ENCODE data around the gene SLC34A3. TPM values are rescaled to one million over a fixed set of nuclear protein-coding genes. Genes with fewer than 3 reads are reported as not detected.

The SLC34A3 gene
- total RNA-seq, 4 donors from 2014 or later, result not detected

- Histone ChIP-seq H3K4me1 (peaks cover 36 to 60% (median 52%) of the 10 kb centered on the region in 4 donors), H3K9me3 (no peaks in the 10 kb centered on the region), H3K4me3 (peak overlapping the region in 1 of 4 donors; percentile 98), H3K27ac (peak overlapping the region; percentile 94 to 99 (median 97)), H3K27me3 (no peaks in the 10 kb centered on the region), H3K36me3 (no peaks in the 10 kb centered on the region)
- 74% methylated on average over 9 of the region's 9 CpGs; no CpG with 5 or more reads in 1 of the 2 donors for WGBS, 2 donors (ENCODE audit: low coverage in 1 of 2)
- TF ChIP-seq POLR2AphosphoS5 (IDR thresholded peaks at IDR 0.05) (peak in 1 of 3 donors; percentile 11), CTCF (IDR thresholded peaks at IDR 0.05) (no peak), POLR2A (IDR thresholded peaks at IDR 0.05) (no peak), EP300 (IDR thresholded peaks at IDR 0.05; ENCODE audit: low read depth) (no peak)
- no peak for DNase-seq
- intact Hi-C loops (cut with DNase I; ENCODE audit: low total_unique reads) (no loop called here), in situ Hi-C loops (cut with MboI; ENCODE audit: low pct_ligation_motif_present in 1 of 4, low pct_unique_long_range_greater_than_20kb in 1 of 4, low sequenced_read_pairs in 3 of 4) (no loop called here)
These were observed 40.3 kb upstream of the SLC34A3 start for GRCh38 chr9:137190315-137190856.

- TF ChIP-seq POLR2AphosphoS5 (IDR thresholded peaks at IDR 0.05), result no peak
- TF ChIP-seq POLR2A (IDR thresholded peaks at IDR 0.05), result no peak
- TF ChIP-seq EP300 (IDR thresholded peaks at IDR 0.05; ENCODE audit: low read depth), result no peak
- no peak for TF ChIP-seq CTCF (IDR thresholded peaks at IDR 0.05)
- intact Hi-C loops (cut with DNase I; ENCODE audit: low total_unique reads) (no loop called here), in situ Hi-C loops (cut with MboI; ENCODE audit: low pct_ligation_motif_present in 1 of 4, low pct_unique_long_range_greater_than_20kb in 1 of 4, low sequenced_read_pairs in 3 of 4) (no loop called here)
- no peak overlapping the region for H3K4me3 ChIP-seq
- no peaks in the 10 kb centered on the region for H3K36me3 ChIP-seq
- H3K27ac ChIP-seq, result peak overlapping the region in 1 of 4 donors; percentile 94
- WGBS, 2 donors (ENCODE audit: low coverage in 1 of 2), result 52% methylated on average over 2 of the region's 3 CpGs; no CpG with 5 or more reads in 1 of the 2 donors
- H3K4me1 ChIP-seq, result peaks cover 31 to 63% (median 55%) of the 10 kb centered on the region in 4 donors
- no peaks in the 10 kb centered on the region for H3K27me3 ChIP-seq
- no peaks in the 10 kb centered on the region for H3K9me3 ChIP-seq
- no peak for DNase-seq
These were observed 39.5 kb upstream of the SLC34A3 start for GRCh38 chr9:137191245-137191644.

- Histone ChIP-seq H3K4me3 (no peak overlapping the region), H3K27ac (no peak overlapping the region), H3K27me3 (no peaks in the 10 kb centered on the region), H3K4me1 (peaks cover 25 to 63% (median 55%) of the 10 kb centered on the region in 4 donors), H3K9me3 (no peaks in the 10 kb centered on the region), H3K36me3 (no peaks in the 10 kb centered on the region)
- whole genome bisulfite sequencing, 2 donors (ENCODE audit: low coverage in 1 of 2), result 83 to 89% methylated on average over 5 to 21 of the region's 22 CpGs
- intact Hi-C loops (cut with DNase I; ENCODE audit: low total_unique reads), result no loop called here
- no peak for DNase-seq
- in situ Hi-C loops (cut with MboI; ENCODE audit: low pct_ligation_motif_present in 1 of 4, low pct_unique_long_range_greater_than_20kb in 1 of 4, low sequenced_read_pairs in 3 of 4), result no loop called here
- TF ChIP-seq CTCF (IDR thresholded peaks at IDR 0.05) (no peak), POLR2A (IDR thresholded peaks at IDR 0.05) (no peak), POLR2AphosphoS5 (IDR thresholded peaks at IDR 0.05) (no peak), EP300 (IDR thresholded peaks at IDR 0.05; ENCODE audit: low read depth) (no peak)
These were observed 38.8 kb upstream of the SLC34A3 start for GRCh38 chr9:137191691-137192447.

- DNase-seq, result no peak
- no peak for TF ChIP-seq CTCF (IDR thresholded peaks at IDR 0.05)
- no peak for TF ChIP-seq EP300 (IDR thresholded peaks at IDR 0.05; ENCODE audit: low read depth)
- peak in 1 of 3 donors; percentile 10 for TF ChIP-seq POLR2AphosphoS5 (IDR thresholded peaks at IDR 0.05)
- no peak for TF ChIP-seq POLR2A (IDR thresholded peaks at IDR 0.05)
- WGBS, 2 donors (ENCODE audit: low coverage in 1 of 2), result 73 to 86% methylated on average over 4 to 10 of the region's 10 CpGs
- Histone ChIP-seq H3K9me3 (no peaks in the 10 kb centered on the region), H3K27ac (no peak overlapping the region), H3K4me3 (no peak overlapping the region), H3K36me3 (no peaks in the 10 kb centered on the region), H3K4me1 (peaks cover 20 to 63% (median 55%) of the 10 kb centered on the region in 4 donors), H3K27me3 (no peaks in the 10 kb centered on the region)
- intact Hi-C loops (cut with DNase I; ENCODE audit: low total_unique reads) (no loop called here), in situ Hi-C loops (cut with MboI; ENCODE audit: low pct_ligation_motif_present in 1 of 4, low pct_unique_long_range_greater_than_20kb in 1 of 4, low sequenced_read_pairs in 3 of 4) (no loop called here)
These were observed 38.3 kb upstream of the SLC34A3 start for GRCh38 chr9:137192448-137192780.
